Measurements from ENCODE around the gene WNT7A.

WNT7A gene

GRCh38 chr3:13825821-13826220 is 54.0 kb downstream of the WNT7A start:
- TF ChIP-seq, protein P1, sequence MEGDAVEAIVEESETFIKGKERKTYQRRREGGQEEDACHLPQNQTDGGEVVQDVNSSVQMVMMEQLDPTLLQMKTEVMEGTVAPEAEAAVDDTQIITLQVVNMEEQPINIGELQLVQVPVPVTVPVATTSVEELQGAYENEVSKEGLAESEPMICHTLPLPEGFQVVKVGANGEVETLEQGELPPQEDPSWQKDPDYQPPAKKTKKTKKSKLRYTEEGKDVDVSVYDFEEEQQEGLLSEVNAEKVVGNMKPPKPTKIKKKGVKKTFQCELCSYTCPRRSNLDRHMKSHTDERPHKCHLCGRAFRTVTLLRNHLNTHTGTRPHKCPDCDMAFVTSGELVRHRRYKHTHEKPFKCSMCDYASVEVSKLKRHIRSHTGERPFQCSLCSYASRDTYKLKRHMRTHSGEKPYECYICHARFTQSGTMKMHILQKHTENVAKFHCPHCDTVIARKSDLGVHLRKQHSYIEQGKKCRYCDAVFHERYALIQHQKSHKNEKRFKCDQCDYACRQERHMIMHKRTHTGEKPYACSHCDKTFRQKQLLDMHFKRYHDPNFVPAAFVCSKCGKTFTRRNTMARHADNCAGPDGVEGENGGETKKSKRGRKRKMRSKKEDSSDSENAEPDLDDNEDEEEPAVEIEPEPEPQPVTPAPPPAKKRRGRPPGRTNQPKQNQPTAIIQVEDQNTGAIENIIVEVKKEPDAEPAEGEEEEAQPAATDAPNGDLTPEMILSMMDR (IDR thresholded peaks at IDR 0.05; ENCODE audit: extremely low read depth, missing control alignments): no peak
- DNase-seq (ENCODE audit: low spot score): no peak

- no peak for DNase-seq (ENCODE audit: low spot score)
- TF ChIP-seq, protein P1 (IDR thresholded peaks at IDR 0.05; ENCODE audit: extremely low read depth, missing control alignments): no peak
Observed at GRCh38 chr3:13825311-13825579, 54.6 kb downstream of the WNT7A start.

GRCh38 chr3:13824521-13825310 is 55.2 kb downstream of the WNT7A start:
- no peak for DNase-seq (ENCODE audit: low spot score)
- TF ChIP-seq, protein P1 (IDR thresholded peaks at IDR 0.05; ENCODE audit: extremely low read depth, missing control alignments): no peak

DNA sequence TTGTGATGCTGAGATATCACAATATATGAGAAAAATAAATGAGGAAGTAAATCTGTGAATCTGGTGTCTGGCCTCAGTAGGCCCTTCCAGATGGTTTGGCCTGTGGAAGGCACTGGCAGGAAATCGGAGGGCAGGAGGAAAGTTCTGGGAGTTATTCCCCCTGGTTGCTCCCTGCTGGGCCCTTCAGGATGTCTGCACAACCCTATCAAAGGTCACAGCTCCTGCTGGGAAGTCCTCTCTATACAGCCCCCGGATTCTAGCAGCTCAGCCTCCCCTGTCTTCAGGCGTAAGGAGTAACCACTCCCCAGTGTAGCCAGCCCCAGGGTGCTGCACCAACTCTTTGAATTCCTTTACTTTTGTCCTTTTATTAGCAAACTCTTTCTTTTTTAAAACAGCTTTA is 56.2 kb downstream of the WNT7A start:
- DNase-seq (ENCODE audit: low spot score): no peak
- TF ChIP-seq, protein P1 (IDR thresholded peaks at IDR 0.05; ENCODE audit: extremely low read depth, missing control alignments): no peak

- TF ChIP-seq, protein P1 (IDR thresholded peaks at IDR 0.05; ENCODE audit: extremely low read depth, missing control alignments): no peak
- DNase-seq (ENCODE audit: low spot score): no peak
Observed at GRCh38 chr3:13822871-13823585, 56.8 kb downstream of the WNT7A start.

GRCh38 chr3:13822042-13822441 is 57.8 kb downstream of the WNT7A start:
- TF ChIP-seq, protein P1 (IDR thresholded peaks at IDR 0.05; ENCODE audit: extremely low read depth, missing control alignments): no peak
- DNase-seq (ENCODE audit: low spot score): no peak

DNA sequence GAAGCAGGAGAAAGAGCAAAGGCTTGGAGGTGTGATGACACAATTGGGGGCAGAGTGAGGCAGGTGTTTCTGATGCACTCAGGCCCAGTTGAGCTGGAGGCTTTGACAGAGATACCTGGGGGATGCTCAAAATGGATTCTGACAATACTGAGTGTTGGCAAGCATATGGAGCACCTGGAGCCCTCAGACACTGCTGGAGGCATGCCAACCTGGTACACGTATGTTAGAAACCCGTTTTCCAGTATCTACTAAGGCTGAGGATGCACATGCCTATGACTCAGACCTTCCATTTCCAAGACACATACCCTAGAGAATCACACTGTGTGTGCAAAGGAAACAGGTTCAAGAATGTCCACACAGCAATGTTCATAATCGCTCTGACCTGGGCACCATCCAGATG is 58.7 kb downstream of the WNT7A start:
- DNase-seq (ENCODE audit: low spot score): no peak
- TF ChIP-seq, protein P1 (IDR thresholded peaks at IDR 0.05; ENCODE audit: extremely low read depth, missing control alignments): no peak
